Ectodermal cell (in vitro differentiated cells): ENCODE measurements around the gene PVALEF.

Experiments
- H3K27ac ChIP-seq: 2 replicates; pipeline ENCODE4 v1.7.0; 2013; ENCODE audit warnings: mild to moderate bottlenecking, low read depth, low read length; ENCODE audit not compliant: insufficient read depth, poor library complexity, severe bottlenecking
- H3K27me3 ChIP-seq: 2 replicates; pipeline ENCODE4 v1.7.0; 2013; ENCODE audit warnings: mild to moderate bottlenecking, low read length; ENCODE audit not compliant: insufficient read depth, control insufficient read depth, poor library complexity, severe bottlenecking
- H3K36me3 ChIP-seq: one replicate; pipeline ENCODE4 v1.7.0; 2013; ENCODE audit warnings: low read length; ENCODE audit not compliant: control insufficient read depth, insufficient read depth
- H3K4me1 ChIP-seq: one replicate; pipeline ENCODE4 v1.7.0; 2013; ENCODE audit warnings: low read length; ENCODE audit not compliant: control insufficient read depth, insufficient read depth
- H3K4me3 ChIP-seq: 2 replicates; pipeline ENCODE4 v1.7.0; 2013; ENCODE audit warnings: low read depth, low read length, control low read depth; ENCODE audit not compliant: insufficient read depth
- H3K9me3 ChIP-seq: 2 replicates; pipeline ENCODE4 v1.7.0; 2013; ENCODE audit warnings: mild to moderate bottlenecking, low read length, moderate library complexity; ENCODE audit not compliant: control insufficient read depth
- WGBS, 2 experiments: methylation state at CpG; one replicate each; pipeline ENCODE4 v1.1.7; 2013; ENCODE audit warnings: missing lambda C conversion rate in 2 of 2; 5-methylcytosine and 5-hydroxymethylcytosine counted together

The PVALEF gene

GRCh38 chr17:81154961-81155360 is 10.3 kb upstream of the PVALEF start:
- H3K9me3 ChIP-seq: no peaks in the 10 kb centered on the region
- 96% methylated on average over 18 of the region's 18 CpGs for WGBS, 2 experiments

GRCh38 chr17:81156866-81157805 is 8.2 kb upstream of the PVALEF start:
- Histone ChIP-seq H3K9me3 (no peaks in the 10 kb centered on the region), H3K27me3 (no peaks in the 10 kb centered on the region), H3K4me3 (no peak overlapping the region), H3K27ac (no peak overlapping the region), H3K4me1 (no peaks in the 10 kb centered on the region), H3K36me3 (no peaks in the 10 kb centered on the region)
- 93% methylated on average over 38 of the region's 38 CpGs for WGBS, 2 experiments

More at GRCh38 chr17:81154961-81155360, 10.3 kb upstream of the PVALEF start:
- H3K4me1 ChIP-seq: no peaks in the 10 kb centered on the region
- H3K4me3 ChIP-seq: no peak overlapping the region
- no peaks in the 10 kb centered on the region for H3K36me3 ChIP-seq
- no peaks in the 10 kb centered on the region for H3K27me3 ChIP-seq
- H3K27ac ChIP-seq: no peak overlapping the region

- no peaks in the 10 kb centered on the region for H3K27me3 ChIP-seq
- H3K27ac ChIP-seq: no peak overlapping the region
- H3K4me1 ChIP-seq: no peaks in the 10 kb centered on the region
- H3K36me3 ChIP-seq: no peaks in the 10 kb centered on the region
- H3K9me3 ChIP-seq: no peaks in the 10 kb centered on the region
- 89 to 91% methylated on average over 39 of the region's 39 CpGs for WGBS, 2 experiments
- no peak overlapping the region for H3K4me3 ChIP-seq
Observed at GRCh38 chr17:81157848-81158687, 7.2 kb upstream of the PVALEF start.

- H3K4me1 ChIP-seq: no peaks in the 10 kb centered on the region
- H3K36me3 ChIP-seq: no peaks in the 10 kb centered on the region
- H3K27me3 ChIP-seq: no peaks in the 10 kb centered on the region
- H3K4me3 ChIP-seq: no peak overlapping the region
- H3K9me3 ChIP-seq: no peaks in the 10 kb centered on the region
- no peak overlapping the region for H3K27ac ChIP-seq
- 91 to 92% methylated on average over 43 of the region's 43 CpGs for WGBS, 2 experiments
Observed at GRCh38 chr17:81158688-81159590, 6.4 kb upstream of the PVALEF start.

- H3K36me3 ChIP-seq: no peaks in the 10 kb centered on the region
- peaks cover 4% of the 10 kb centered on the region for H3K4me1 ChIP-seq
- no peak overlapping the region for H3K27ac ChIP-seq
- no peaks in the 10 kb centered on the region for H3K27me3 ChIP-seq
- WGBS, 2 experiments: 89 to 91% methylated on average over 25 of the region's 25 CpGs
- no peak overlapping the region for H3K4me3 ChIP-seq
- H3K9me3 ChIP-seq: no peaks in the 10 kb centered on the region
Observed at GRCh38 chr17:81159611-81160265, 5.6 kb upstream of the PVALEF start.

GRCh38 chr17:81160306-81160705 is 5.0 kb upstream of the PVALEF start:
- 89% methylated on average over 28 of the region's 28 CpGs for WGBS, 2 experiments
- no peak overlapping the region for H3K4me3 ChIP-seq
- H3K4me1 ChIP-seq: peaks cover 9% of the 10 kb centered on the region
- H3K36me3 ChIP-seq: no peaks in the 10 kb centered on the region
- H3K27ac ChIP-seq: no peak overlapping the region
- H3K27me3 ChIP-seq: no peaks in the 10 kb centered on the region
- no peaks in the 10 kb centered on the region for H3K9me3 ChIP-seq

GRCh38 chr17:81160747-81161453 is 4.4 kb upstream of the PVALEF start:
- no peak overlapping the region for H3K27ac ChIP-seq
- WGBS, 2 experiments: 92 to 94% methylated on average over 32 of the region's 32 CpGs
- no peak overlapping the region for H3K4me3 ChIP-seq
- H3K4me1 ChIP-seq: peaks cover 14% of the 10 kb centered on the region
- H3K36me3 ChIP-seq: no peaks in the 10 kb centered on the region
- no peaks in the 10 kb centered on the region for H3K27me3 ChIP-seq
- no peaks in the 10 kb centered on the region for H3K9me3 ChIP-seq

GRCh38 chr17:81161536-81161935 is 3.8 kb upstream of the PVALEF start:
- WGBS, 2 experiments: 92 to 95% methylated on average over 15 of the region's 15 CpGs
- H3K27ac ChIP-seq: no peak overlapping the region
- no peak overlapping the region for H3K4me3 ChIP-seq
- no peaks in the 10 kb centered on the region for H3K9me3 ChIP-seq
- peaks cover 14% of the 10 kb centered on the region for H3K4me1 ChIP-seq
- H3K27me3 ChIP-seq: peaks cover under 1% of the 10 kb centered on the region
- no peaks in the 10 kb centered on the region for H3K36me3 ChIP-seq

GRCh38 chr17:81161972-81162371 is 3.3 kb upstream of the PVALEF start:
- Histone ChIP-seq H3K36me3 (no peaks in the 10 kb centered on the region), H3K4me3 (no peak overlapping the region), H3K27ac (no peak overlapping the region), H3K27me3 (peaks cover 5% of the 10 kb centered on the region), H3K4me1 (peaks cover 14% of the 10 kb centered on the region), H3K9me3 (no peaks in the 10 kb centered on the region)
- 92 to 93% methylated on average over 16 of the region's 16 CpGs for WGBS, 2 experiments
